IPS DF 4.7 (cell line): ENCODE measurements around the gene LRRIQ1.

Experiments
- DNase-seq: peaks from one replicate; pipeline ENCODE4 v3.0.0-alpha.2; 2013; ENCODE audit warnings: low spot score; ENCODE audit errors: extremely low read depth

The LRRIQ1 gene

DNA sequence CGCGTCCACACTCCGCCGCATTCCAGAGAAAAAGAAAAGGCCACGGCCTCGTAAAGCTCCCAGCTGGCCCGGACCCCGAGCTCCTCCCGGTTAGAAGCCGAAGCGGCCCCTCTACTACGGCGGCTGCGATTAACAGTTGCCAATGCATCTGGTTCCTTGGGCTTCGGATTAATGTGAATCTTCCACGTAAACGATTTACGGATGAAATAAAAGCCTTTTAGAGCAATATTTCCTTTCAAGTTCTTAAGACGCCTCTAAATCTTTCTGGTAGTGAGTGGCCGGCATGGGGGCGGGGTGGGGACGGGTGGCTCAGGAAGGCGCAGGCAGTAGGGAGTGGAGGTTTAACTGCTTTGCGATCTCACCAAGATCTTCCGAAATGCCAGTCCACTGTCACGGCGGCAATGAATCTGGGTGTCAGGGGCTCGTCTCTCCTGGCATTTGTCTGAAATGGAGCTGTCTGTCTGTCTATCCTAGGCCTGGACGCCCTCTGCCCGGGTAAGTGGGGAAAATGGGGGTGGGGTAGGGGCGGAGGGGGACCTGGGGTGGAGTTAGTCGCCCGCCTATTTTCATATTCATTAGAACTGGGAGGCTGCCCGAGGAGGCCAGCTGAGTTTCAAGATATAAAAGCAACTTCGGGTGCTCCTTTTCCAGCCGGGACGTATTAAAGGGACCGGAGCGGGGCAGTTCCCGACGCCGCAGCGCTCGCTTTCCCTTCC lies 243.5 kb downstream of the LRRIQ1 start:
- DNase-seq, result no peak

DNA sequence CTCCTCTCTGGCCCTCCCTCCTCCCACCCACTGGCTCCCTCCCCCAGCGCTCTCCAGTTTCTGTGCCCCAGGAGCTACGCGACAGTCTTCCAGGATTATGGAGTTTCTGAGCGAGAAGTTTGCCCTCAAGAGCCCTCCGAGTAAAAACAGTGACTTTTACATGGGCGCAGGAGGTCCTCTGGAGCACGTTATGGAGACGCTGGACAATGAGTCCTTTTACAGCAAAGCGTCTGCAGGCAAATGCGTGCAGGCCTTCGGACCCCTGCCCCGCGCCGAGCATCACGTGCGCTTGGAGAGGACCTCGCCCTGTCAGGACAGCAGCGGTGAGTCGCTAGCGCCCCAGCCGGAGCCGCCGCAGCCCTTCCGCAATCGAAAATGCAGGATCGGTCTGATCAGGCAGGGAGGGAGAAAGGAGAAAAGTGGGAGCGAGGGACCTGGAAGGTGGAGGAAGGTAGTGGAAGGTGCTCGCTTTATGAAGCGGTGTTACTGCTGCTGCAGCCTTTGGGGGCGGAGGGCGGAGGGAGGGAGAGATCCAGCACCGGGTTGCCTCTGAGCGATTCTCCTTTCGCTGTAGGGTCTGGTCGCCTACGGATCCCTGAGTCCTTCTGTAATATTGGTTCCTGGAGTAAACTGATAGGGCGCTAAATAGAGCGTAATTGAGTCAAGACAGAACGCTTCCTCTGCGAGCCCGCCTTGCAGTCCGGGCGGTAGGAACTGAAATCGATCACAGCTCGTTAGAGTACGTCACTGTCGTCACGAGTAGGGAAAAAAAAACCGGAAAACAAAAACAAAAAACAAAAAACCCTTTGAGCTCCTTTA lies 244.2 kb downstream of the LRRIQ1 start, which contains the start of gene ALX1:
TSS of gene ALX1 (plus strand) at position 56 of the 819 bp plus-strand sequence. CDS start at position 98, 42 bp downstream.
- no peak for DNase-seq

DNA sequence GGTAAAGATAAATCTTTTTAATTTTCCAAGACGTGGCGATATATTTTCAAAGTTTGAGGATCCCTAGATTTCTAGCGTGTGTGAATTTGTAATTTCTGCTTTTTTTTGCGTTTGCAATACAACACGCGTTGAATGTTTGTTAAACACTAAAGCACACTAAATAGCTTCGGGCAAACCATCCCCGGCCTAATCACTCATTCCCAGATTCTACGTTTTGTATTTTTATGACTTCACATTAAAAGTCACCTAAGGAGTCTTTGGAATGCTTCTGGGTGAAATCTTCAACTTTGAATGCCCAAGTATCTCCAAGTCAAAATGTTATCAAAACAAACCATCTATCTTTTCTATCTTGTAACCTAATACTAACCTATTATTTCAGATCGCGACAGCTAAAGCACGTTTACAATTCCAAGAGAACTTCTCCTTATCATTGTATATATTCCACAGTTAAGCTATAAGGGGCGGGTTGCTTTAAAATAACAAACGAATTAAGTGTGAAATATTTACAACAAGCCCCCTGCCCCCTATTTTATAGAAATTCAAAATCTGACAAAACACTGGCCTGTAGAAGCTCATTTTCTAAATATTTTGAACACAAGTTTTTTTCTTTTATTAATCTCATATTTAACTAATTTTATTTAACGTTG lies 245.0 kb downstream of the LRRIQ1 start:
- no peak for DNase-seq

GRCh38 chr12:85281636-85282312 lies 245.6 kb downstream of the LRRIQ1 start:
- DNase-seq, result no peak

DNA sequence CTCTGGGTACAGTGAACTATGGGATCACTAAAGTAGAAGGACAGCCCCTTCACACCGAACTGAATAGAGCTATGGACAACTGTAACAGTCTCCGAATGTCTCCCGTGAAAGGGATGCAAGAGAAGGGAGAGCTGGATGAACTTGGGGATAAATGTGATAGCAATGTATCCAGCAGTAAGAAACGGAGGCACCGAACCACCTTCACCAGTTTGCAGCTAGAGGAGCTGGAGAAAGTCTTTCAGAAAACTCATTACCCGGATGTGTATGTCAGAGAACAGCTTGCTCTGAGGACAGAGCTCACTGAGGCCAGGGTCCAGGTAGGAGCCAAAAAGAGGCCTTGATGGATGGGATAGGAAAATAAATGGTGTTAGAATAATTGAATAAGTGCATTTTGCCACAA lies 247.4 kb downstream of the LRRIQ1 start:
- no peak for DNase-seq
